Naive thymus-derived CD4-positive, alpha-beta T cell (primary cell): Measurements from ENCODE around the gene S100A16. TPM values are rescaled to one million over a fixed set of nuclear protein-coding genes. Genes with fewer than 3 reads are reported as not detected.
"Not testable (repeated sequence)": the region's sequence is repeated elsewhere in the genome, so short reads cannot be mapped to it uniquely, and the experiment has no call there.

Experiments
- ATAC-seq: fragments of 150-1000 bp; cut with Tn5 transposase; 2 replicates; pipeline ENCODE4 v1.10.0; 2021; ENCODE audit warnings: mild to moderate bottlenecking, moderate library complexity
- CTCF ChIA-PET: fragments of 350-600 bp; sonication (Branson Sonifier 250); formaldehyde crosslinking; loops from one replicate; lab custom pipeline; 2021; ENCODE audit warnings: antibody characterized with exemption; lab: Charles Lee
- POLR2A ChIA-PET: fragments of 350-600 bp; sonication (Branson Sonifier 250); formaldehyde crosslinking; loops from one replicate; lab custom pipeline; 2021; ENCODE audit warnings: antibody characterized with exemption, inconsistent platforms; lab: Charles Lee
- DNase-seq, 9 donors: peaks; one replicate each; pipeline versions ENCODE4 v3.0.0 to v3.0.0-alpha.2; 2020 to 2022; ENCODE audit warnings: mixed read lengths in 1 of 9
- H3K27ac ChIP-seq: one replicate; pipeline ENCODE4 v1.7.0; 2013; ENCODE audit warnings: mild to moderate bottlenecking, low read depth, low read length, moderate library complexity
- H3K27me3 ChIP-seq, 2 donors: one replicate each; pipeline ENCODE4 v1.7.0; 2013; ENCODE audit warnings: low read length in 2 of 2, mild to moderate bottlenecking in 2 of 2, moderate library complexity in 2 of 2; ENCODE audit not compliant: control insufficient read depth in 2 of 2, insufficient read depth in 2 of 2
- H3K36me3 ChIP-seq, 3 experiments: 1 replicate in 2 of 3; 2 replicates in 1 of 3; pipeline ENCODE4 v1.7.0; 2013; ENCODE audit warnings: low read length in 3 of 3, mild to moderate bottlenecking in 3 of 3, moderate library complexity in 1 of 3; ENCODE audit not compliant: insufficient read depth in 3 of 3, control insufficient read depth in 2 of 3
- H3K4me1 ChIP-seq, 2 donors: one replicate each; pipeline ENCODE4 v1.7.0; 2013; ENCODE audit warnings: low read length in 2 of 2, mild to moderate bottlenecking in 2 of 2, moderate library complexity in 1 of 2; ENCODE audit not compliant: control insufficient read depth in 2 of 2, insufficient read depth in 2 of 2
- H3K4me3 ChIP-seq: 2 replicates; pipeline ENCODE4 v1.7.0; 2013; ENCODE audit warnings: mild to moderate bottlenecking, low read length
- H3K9me3 ChIP-seq, 3 experiments: 1 replicate in 2 of 3; 2 replicates in 1 of 3; pipeline ENCODE4 v1.7.0; 2013; ENCODE audit warnings: low read length in 3 of 3; ENCODE audit not compliant: control insufficient read depth in 2 of 3
- H3K27ac Mint-ChIP-seq, 9 donors: one replicate each; pipeline ENCODE4 v1.8.0; 2020 to 2022; ENCODE audit warnings: mixed read lengths in 9 of 9, mild to moderate bottlenecking in 8 of 9, moderate library complexity in 5 of 9, inconsistent platforms in 2 of 9
- H3K27me3 Mint-ChIP-seq, 5 donors: one replicate each; pipeline ENCODE4 v1.8.0; 2021 to 2022; ENCODE audit warnings: mixed read lengths in 5 of 5, mild to moderate bottlenecking in 1 of 5
- H3K36me3 Mint-ChIP-seq, 5 donors: one replicate each; pipeline ENCODE4 v1.8.0; 2020 to 2022; ENCODE audit warnings: mixed read lengths in 5 of 5, mild to moderate bottlenecking in 3 of 5, inconsistent platforms in 1 of 5
- H3K4me1 Mint-ChIP-seq, 7 donors: one replicate each; pipeline ENCODE4 v1.8.0; 2020 to 2022; ENCODE audit warnings: mixed read lengths in 7 of 7, mild to moderate bottlenecking in 3 of 7, inconsistent platforms in 1 of 7
- H3K4me3 Mint-ChIP-seq, 10 donors: one replicate each; pipeline ENCODE4 v1.8.0; 2020 to 2022; ENCODE audit warnings: mild to moderate bottlenecking in 10 of 10, mixed read lengths in 10 of 10, moderate library complexity in 6 of 10, inconsistent platforms in 2 of 10
- H3K9me3 Mint-ChIP-seq, 11 donors: one replicate each; pipeline ENCODE4 v1.8.0; 2020 to 2022; ENCODE audit warnings: mixed read lengths in 11 of 11, mild to moderate bottlenecking in 4 of 11, inconsistent platforms in 1 of 11, moderate library complexity in 1 of 11
- intact Hi-C, 2 donors: fragments of 100-400 bp; cut with micrococcal nuclease; formaldehyde crosslinking; loops; one replicate each; pipeline ENCODE4 v1.15.1; 2023
- polyA plus RNA-seq, 2 donors: library from polyadenylated mRNA; unstranded; fragments of 300-500 nt; fragmentation: Illumina TruSeq; gene quantifications; one replicate each; pipeline ENCODE4 v1.2.3, GENCODE V29; 2021
- total RNA-seq, 6 experiments: library from RNA in 5 of 6; stranded (reverse) in 5 of 6; gene quantifications; 1 replicate in 5 of 6; 2 replicates in 1 of 6; pipeline ENCODE4 v1.2.3 and lab custom pipeline; 2021 to 2026

The S100A16 gene
- total and polyA plus RNA-seq, 7 experiments from 2014 or later: not detected

GRCh38 chr1:153597206-153597605, 15.7 kb downstream of the S100A16 start:
- intact Hi-C loops: no loop called here
- ATAC-seq (peak; percentile 58), DNase-seq (no peak)
- no peak overlapping the region for H3K27ac ChIP-seq
- Mint-ChIP-seq H3K4me1 (peaks cover 9 to 22% (median 11%) of the 10 kb centered on the region in 7 donors), H3K27me3 (no peaks in the 10 kb centered on the region), H3K27ac (peak overlapping the region in 2 of 9 donors; percentile 40 to 47), H3K9me3 (no peaks in the 10 kb centered on the region), H3K36me3 (peaks cover 0 to 4% (median 0%) of the 10 kb centered on the region in 5 donors), H3K4me3 (no peak overlapping the region)
- H3K4me1 ChIP-seq: peaks cover 0 to 4% of the 10 kb centered on the region in 2 donors
- H3K36me3 ChIP-seq: no peaks in the 10 kb centered on the region
- CTCF ChIA-PET: no interaction called here
- H3K4me3 ChIP-seq: no peak overlapping the region
- no peaks in the 10 kb centered on the region for H3K9me3 ChIP-seq
- POLR2A ChIA-PET: no interaction called here
- H3K27me3 ChIP-seq: no peaks in the 10 kb centered on the region

GRCh38 chr1:153592748-153593147, 20.2 kb downstream of the S100A16 start:
- CTCF ChIA-PET: no interaction called here
- Histone ChIP-seq H3K36me3 (no peaks in the 10 kb centered on the region), H3K4me3 (no peak overlapping the region), H3K27ac (no peak overlapping the region), H3K27me3 (no peaks in the 10 kb centered on the region), H3K9me3 (no peaks in the 10 kb centered on the region), H3K4me1 (no peaks in the 10 kb centered on the region)
- POLR2A ChIA-PET: no interaction called here
- intact Hi-C loops: no loop called here
- Mint-ChIP-seq H3K4me1 (peaks cover 0 to 6% (median 0%) of the 10 kb centered on the region in 7 donors), H3K27ac (no peak overlapping the region), H3K27me3 (peaks cover 0 to 1% (median 0%) of the 10 kb centered on the region in 5 donors), H3K9me3 (no peaks in the 10 kb centered on the region), H3K36me3 (peaks cover 0 to 4% (median 0%) of the 10 kb centered on the region in 5 donors), H3K4me3 (no peak overlapping the region)
- DNase-seq: no peak
- no peak for ATAC-seq

- Histone ChIP-seq H3K9me3 (no peaks in the 10 kb centered on the region), H3K27ac (no peak overlapping the region), H3K4me3 (no peak overlapping the region), H3K27me3 (no peaks in the 10 kb centered on the region), H3K36me3 (no peaks in the 10 kb centered on the region), H3K4me1 (no peaks in the 10 kb centered on the region)
- ATAC-seq (no peak), DNase-seq (no peak)
- Mint-ChIP-seq H3K4me3 (no peak overlapping the region), H3K27me3 (peaks cover 0 to 16% (median 5%) of the 10 kb centered on the region in 5 donors), H3K9me3 (peaks cover 0 to 2% (median 0%) of the 10 kb centered on the region in 11 donors), H3K4me1 (no peaks in the 10 kb centered on the region), H3K27ac (no peak overlapping the region), H3K36me3 (peaks cover 0 to 3% (median 0%) of the 10 kb centered on the region in 5 donors)
- ChIA-PET CTCF (no interaction called here), POLR2A (interaction anchor here (0.6 kb wide), 1 partner anchor 53 kb away, joined by 3 read pairs; the partner anchor contains the start of gene S100A6)
- intact Hi-C loops: no loop called here
Observed at GRCh38 chr1:153588482-153588881, 24.5 kb downstream of the S100A16 start.

- H3K4me3 ChIP-seq, H3K9me3 Mint-ChIP-seq, intact Hi-C loops, H3K9me3 ChIP-seq, H3K27me3 ChIP-seq, H3K4me1 ChIP-seq, POLR2A ChIA-PET, H3K27ac Mint-ChIP-seq, H3K27ac ChIP-seq, H3K4me3 Mint-ChIP-seq, H3K36me3 Mint-ChIP-seq, H3K4me1 Mint-ChIP-seq, H3K36me3 ChIP-seq, ATAC-seq, DNase-seq: not testable (repeated sequence)
- CTCF ChIA-PET: interaction anchor here (0.6 to 2.1 kb wide), 2 partner anchors 20 to 93 kb away, joined by 3 to 7 read pairs; no protein-coding TSS in a partner anchor
- peaks cover 0 to 16% (median 5%) of the 10 kb centered on the region in 5 donors for H3K27me3 Mint-ChIP-seq
Observed at GRCh38 chr1:153588033-153588432, 24.9 kb downstream of the S100A16 start.

- DNase-seq (no peak), ATAC-seq (no peak)
- Histone ChIP-seq H3K36me3 (no peaks in the 10 kb centered on the region), H3K4me1 (no peaks in the 10 kb centered on the region), H3K27ac (no peak overlapping the region), H3K4me3 (no peak overlapping the region), H3K9me3 (no peaks in the 10 kb centered on the region), H3K27me3 (no peaks in the 10 kb centered on the region)
- Mint-ChIP-seq H3K27ac (no peak overlapping the region), H3K4me1 (no peaks in the 10 kb centered on the region), H3K4me3 (no peak overlapping the region), H3K27me3 (peaks cover 0 to 16% (median 5%) of the 10 kb centered on the region in 5 donors), H3K36me3 (peaks cover 0 to 3% (median 0%) of the 10 kb centered on the region in 5 donors), H3K9me3 (peaks cover 0 to 2% (median 0%) of the 10 kb centered on the region in 11 donors)
- intact Hi-C loops: no loop called here
- ChIA-PET CTCF (interaction anchor here (2.1 kb wide), 1 partner anchor 19 kb away, joined by 7 read pairs; no protein-coding TSS in a partner anchor), POLR2A (no interaction called here)
Observed at GRCh38 chr1:153587314-153587713, 25.6 kb downstream of the S100A16 start.

- POLR2A ChIA-PET: no interaction called here
- Histone ChIP-seq H3K4me3 (no peak overlapping the region), H3K4me1 (no peaks in the 10 kb centered on the region)
Observed at GRCh38 chr1:153586347-153586746, 26.6 kb downstream of the S100A16 start.

GRCh38 chr1:153585006-153585405, 27.9 kb downstream of the S100A16 start:
- ChIA-PET CTCF (interaction anchor here (1.0 kb wide), 2 partner anchors 9 to 15 kb away, joined by 3 read pairs; no protein-coding TSS in a partner anchor), POLR2A (no interaction called here)
- Histone ChIP-seq H3K27ac (no peak overlapping the region), H3K4me3 (no peak overlapping the region), H3K27me3 (no peaks in the 10 kb centered on the region), H3K4me1 (no peaks in the 10 kb centered on the region), H3K36me3 (no peaks in the 10 kb centered on the region), H3K9me3 (no peaks in the 10 kb centered on the region)
- ATAC-seq (no peak), DNase-seq (no peak)
- intact Hi-C loops: no loop called here
- Mint-ChIP-seq H3K27ac (peak overlapping the region in 1 of 9 donors; percentile 46), H3K36me3 (peaks cover 0 to 3% (median 0%) of the 10 kb centered on the region in 5 donors), H3K4me3 (no peak overlapping the region), H3K9me3 (peaks cover 0 to 2% (median 0%) of the 10 kb centered on the region in 11 donors), H3K4me1 (no peaks in the 10 kb centered on the region), H3K27me3 (peaks cover 0 to 16% (median 5%) of the 10 kb centered on the region in 5 donors)

More at GRCh38 chr1:153586347-153586746, 26.6 kb downstream of the S100A16 start:
- Mint-ChIP-seq H3K27me3 (peaks cover 0 to 16% (median 5%) of the 10 kb centered on the region in 5 donors), H3K36me3 (peaks cover 0 to 3% (median 0%) of the 10 kb centered on the region in 5 donors), H3K4me1 (no peaks in the 10 kb centered on the region), H3K27ac (no peak overlapping the region), H3K4me3 (no peak overlapping the region), H3K9me3 (peaks cover 0 to 2% (median 0%) of the 10 kb centered on the region in 11 donors)
- Histone ChIP-seq H3K27ac (no peak overlapping the region), H3K9me3 (no peaks in the 10 kb centered on the region), H3K36me3 (no peaks in the 10 kb centered on the region), H3K27me3 (no peaks in the 10 kb centered on the region)
- CTCF ChIA-PET: interaction anchor here (2.1 kb wide), 1 partner anchor 18 kb away, joined by 7 read pairs; no protein-coding TSS in a partner anchor
- DNase-seq: no peak
- ATAC-seq: no peak
- intact Hi-C loops: no loop called here
